GM23338 (cell line): Measurements from ENCODE around the gene BID.

Experiments
- CREB1 ChIP-seq: fragments of 250-450 bp; sonication (Bioruptor Pico); IDR thresholded peaks from 2 replicates; pipeline ENCODE4 v1.5.0; 2020; ENCODE audit warnings: low read depth, mild to moderate bottlenecking, moderate library complexity
- CTCF ChIP-seq, 2 experiments: fragments of 200-600 bp in 1 of 2; sonication (generic) in 1 of 2; conservative IDR thresholded peaks; 2 replicates each; pipeline versions ENCODE4 v1.5.1 to v1.6.1; 2016 to 2017; ENCODE audit warnings: antibody characterized with exemption in 2 of 2, low read depth in 2 of 2, mild to moderate bottlenecking in 2 of 2, moderate library complexity in 1 of 2
- ETS1 ChIP-seq: IDR thresholded peaks from 2 replicates; pipeline ENCODE4 v1.6.1; 2016; ENCODE audit warnings: antibody characterized with exemption
- EZH2 ChIP-seq: fragments of 200-600 bp; sonication (generic); IDR thresholded peaks from one replicate; pipeline ENCODE4 v1.8.0; 2017; ENCODE audit warnings: antibody characterized with exemption, mild to moderate bottlenecking, low read depth; ENCODE audit not compliant: unreplicated experiment
- EZH2phosphoT487 ChIP-seq: fragments of 200-600 bp; sonication (generic); IDR thresholded peaks from one replicate; pipeline ENCODE4 v1.8.1; 2018; ENCODE audit warnings: antibody characterized with exemption; ENCODE audit not compliant: unreplicated experiment
- POLR2AphosphoS5 ChIP-seq: IDR thresholded peaks from 2 replicates; pipeline ENCODE4 v1.6.1; 2016; ENCODE audit warnings: antibody characterized with exemption, low read depth
- ZNF114 ChIP-seq: fragments of 250-450 bp; sonication (Bioruptor Pico); IDR thresholded peaks from 2 replicates; pipeline ENCODE4 v1.5.0; 2020; ENCODE audit warnings: mild to moderate bottlenecking, moderate library complexity
- TF ChIP-seq, protein P1 (sequence below): IDR thresholded peaks from one replicate; pipeline ENCODE4 v1.6.1; 2018; ENCODE audit warnings: antibody characterized with exemption; ENCODE audit not compliant: unreplicated experiment

DNA sequence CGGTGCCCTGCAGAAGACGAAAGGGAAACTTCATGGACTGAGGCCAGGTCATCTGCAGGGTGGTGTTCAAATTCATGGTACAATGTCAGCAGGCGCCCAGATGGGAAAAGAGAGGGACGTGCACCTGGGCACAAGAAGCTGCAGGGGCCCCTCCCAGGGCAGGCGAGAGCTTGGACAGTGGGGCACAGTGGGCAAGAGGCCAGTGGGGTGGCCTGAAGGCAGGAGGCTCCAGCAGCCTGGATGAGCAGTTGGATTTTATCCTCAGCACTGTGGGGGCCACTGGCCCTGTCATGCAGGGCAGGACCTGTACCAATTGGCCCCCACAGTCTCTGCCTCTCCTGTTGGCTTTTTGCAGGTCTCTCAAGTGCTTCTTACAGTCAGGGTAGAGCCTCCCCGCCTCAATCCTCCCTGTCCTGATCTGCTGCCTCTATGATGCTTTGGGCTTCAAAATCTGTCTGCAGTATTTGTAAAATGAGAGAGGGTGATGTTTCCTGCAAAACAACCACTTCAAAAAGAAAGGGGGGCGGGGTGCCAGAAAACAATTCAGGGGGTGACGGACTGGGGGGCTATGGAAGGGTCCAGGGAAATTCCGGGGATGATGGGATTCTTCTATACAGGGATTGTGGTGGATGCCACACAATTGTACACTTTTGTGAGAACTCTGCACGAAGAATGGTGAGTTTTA, 1.7 kb upstream of the BID start:
- no peak for TF ChIP-seq CTCF (conservative IDR thresholded peaks at IDR 0.05; ENCODE audit: low read depth in 2 of 2)
- no peak for TF ChIP-seq EZH2
- no peak for TF ChIP-seq CREB1 (CRISPR knock-in tag)
- TF ChIP-seq, protein P1, sequence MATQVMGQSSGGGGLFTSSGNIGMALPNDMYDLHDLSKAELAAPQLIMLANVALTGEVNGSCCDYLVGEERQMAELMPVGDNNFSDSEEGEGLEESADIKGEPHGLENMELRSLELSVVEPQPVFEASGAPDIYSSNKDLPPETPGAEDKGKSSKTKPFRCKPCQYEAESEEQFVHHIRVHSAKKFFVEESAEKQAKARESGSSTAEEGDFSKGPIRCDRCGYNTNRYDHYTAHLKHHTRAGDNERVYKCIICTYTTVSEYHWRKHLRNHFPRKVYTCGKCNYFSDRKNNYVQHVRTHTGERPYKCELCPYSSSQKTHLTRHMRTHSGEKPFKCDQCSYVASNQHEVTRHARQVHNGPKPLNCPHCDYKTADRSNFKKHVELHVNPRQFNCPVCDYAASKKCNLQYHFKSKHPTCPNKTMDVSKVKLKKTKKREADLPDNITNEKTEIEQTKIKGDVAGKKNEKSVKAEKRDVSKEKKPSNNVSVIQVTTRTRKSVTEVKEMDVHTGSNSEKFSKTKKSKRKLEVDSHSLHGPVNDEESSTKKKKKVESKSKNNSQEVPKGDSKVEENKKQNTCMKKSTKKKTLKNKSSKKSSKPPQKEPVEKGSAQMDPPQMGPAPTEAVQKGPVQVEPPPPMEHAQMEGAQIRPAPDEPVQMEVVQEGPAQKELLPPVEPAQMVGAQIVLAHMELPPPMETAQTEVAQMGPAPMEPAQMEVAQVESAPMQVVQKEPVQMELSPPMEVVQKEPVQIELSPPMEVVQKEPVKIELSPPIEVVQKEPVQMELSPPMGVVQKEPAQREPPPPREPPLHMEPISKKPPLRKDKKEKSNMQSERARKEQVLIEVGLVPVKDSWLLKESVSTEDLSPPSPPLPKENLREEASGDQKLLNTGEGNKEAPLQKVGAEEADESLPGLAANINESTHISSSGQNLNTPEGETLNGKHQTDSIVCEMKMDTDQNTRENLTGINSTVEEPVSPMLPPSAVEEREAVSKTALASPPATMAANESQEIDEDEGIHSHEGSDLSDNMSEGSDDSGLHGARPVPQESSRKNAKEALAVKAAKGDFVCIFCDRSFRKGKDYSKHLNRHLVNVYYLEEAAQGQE = no peak
- no peak for TF ChIP-seq EZH2phosphoT487
- no peak for TF ChIP-seq POLR2AphosphoS5
- no peak for TF ChIP-seq ETS1
- no peak for TF ChIP-seq ZNF114 (CRISPR knock-in tag)
